ENCODE data around the gene PSENEN.

The PSENEN gene

GRCh38 chr19:35727956-35728706 lies 17.3 kb upstream of the PSENEN start:
- TF ChIP-seq CTCF (IDR thresholded peaks at IDR 0.05; ENCODE audit: borderline replicate concordance, control extremely low read depth, extremely low read depth, insufficient read depth, missing control alignments): no peak
- DNase-seq (ENCODE audit: low spot score): no peak
- in situ Hi-C loops (cut with MboI; ENCODE audit: low sequenced_read_pairs, unreplicated experiment): no loop called here

- in situ Hi-C loops (cut with MboI; ENCODE audit: low sequenced_read_pairs, unreplicated experiment): no loop called here
- TF ChIP-seq CTCF (IDR thresholded peaks at IDR 0.05; ENCODE audit: borderline replicate concordance, control extremely low read depth, extremely low read depth, insufficient read depth, missing control alignments): no peak
- no peak for DNase-seq (ENCODE audit: low spot score)
Observed at GRCh38 chr19:35729021-35729420, 16.4 kb upstream of the PSENEN start.

- no peak for DNase-seq (ENCODE audit: low spot score)
- TF ChIP-seq CTCF (IDR thresholded peaks at IDR 0.05; ENCODE audit: borderline replicate concordance, control extremely low read depth, extremely low read depth, insufficient read depth, missing control alignments): no peak
- in situ Hi-C loops (cut with MboI; ENCODE audit: low sequenced_read_pairs, unreplicated experiment): no loop called here
Observed at GRCh38 chr19:35729763-35730162, 15.7 kb upstream of the PSENEN start.

- DNase-seq (ENCODE audit: low spot score): no peak
- TF ChIP-seq CTCF (IDR thresholded peaks at IDR 0.05; ENCODE audit: borderline replicate concordance, control extremely low read depth, extremely low read depth, insufficient read depth, missing control alignments): no peak
- in situ Hi-C loops (cut with MboI; ENCODE audit: low sequenced_read_pairs, unreplicated experiment): no loop called here
Observed at GRCh38 chr19:35730326-35730725, 15.1 kb upstream of the PSENEN start.

GRCh38 chr19:35731353-35731752 lies 14.1 kb upstream of the PSENEN start:
- TF ChIP-seq CTCF (IDR thresholded peaks at IDR 0.05; ENCODE audit: borderline replicate concordance, control extremely low read depth, extremely low read depth, insufficient read depth, missing control alignments): no peak
- DNase-seq (ENCODE audit: low spot score): no peak
- in situ Hi-C loops (cut with MboI; ENCODE audit: low sequenced_read_pairs, unreplicated experiment): no loop called here

- no peak for TF ChIP-seq CTCF (IDR thresholded peaks at IDR 0.05; ENCODE audit: borderline replicate concordance, control extremely low read depth, extremely low read depth, insufficient read depth, missing control alignments)
- in situ Hi-C loops (cut with MboI; ENCODE audit: low sequenced_read_pairs, unreplicated experiment): no loop called here
- no peak for DNase-seq (ENCODE audit: low spot score)
Observed at GRCh38 chr19:35731779-35732405, 13.6 kb upstream of the PSENEN start.
